ENCODE data around the gene FUT2.
A peak's percentile ranks its signal among the peaks of the same experiment; 100 is the strongest.
"Not testable (repeated sequence)": the region's sequence is repeated elsewhere in the genome, so short reads cannot be mapped to it uniquely, and the experiment has no call there.

FUT2 gene

GRCh38 chr19:48713041-48713863 is 17.5 kb downstream of the FUT2 start:
- in situ Hi-C loops (cut with HindIII; ENCODE audit: low sequenced_read_pairs), result no loop called here

GRCh38 chr19:48713864-48714755 is 18.3 kb downstream of the FUT2 start:
- DNase-seq (ENCODE audit: low read depth, low spot score), result peak; percentile 100
- in situ Hi-C loops (cut with HindIII; ENCODE audit: low sequenced_read_pairs), result no loop called here
- peak overlapping the region; percentile 73 for H3K4me3 ChIP-seq (ENCODE audit: low read depth, low read length)
- no peak for TF ChIP-seq CTCF (IDR thresholded peaks at IDR 0.05; ENCODE audit: low read depth, low read length)

More at GRCh38 chr19:48713041-48713863, 17.5 kb downstream of the FUT2 start:
- TF ChIP-seq CTCF (IDR thresholded peaks at IDR 0.05; ENCODE audit: low read depth, low read length), result peak; percentile 41
- H3K4me3 ChIP-seq (ENCODE audit: low read depth, low read length), result peak overlapping the region; percentile 73
- no peak for DNase-seq (ENCODE audit: low read depth, low spot score)

GRCh38 chr19:48714759-48715675 is 19.2 kb downstream of the FUT2 start:
- no peak for TF ChIP-seq CTCF (IDR thresholded peaks at IDR 0.05; ENCODE audit: low read depth, low read length)
- no peak for DNase-seq (ENCODE audit: low read depth, low spot score)
- H3K4me3 ChIP-seq (ENCODE audit: low read depth, low read length), result peak overlapping the region; percentile 61
- in situ Hi-C loops (cut with HindIII; ENCODE audit: low sequenced_read_pairs), result no loop called here

GRCh38 chr19:48715681-48716171 is 20.0 kb downstream of the FUT2 start:
- no peak for DNase-seq (ENCODE audit: low read depth, low spot score)
- in situ Hi-C loops (cut with HindIII; ENCODE audit: low sequenced_read_pairs), result no loop called here
- no peak for TF ChIP-seq CTCF (IDR thresholded peaks at IDR 0.05; ENCODE audit: low read depth, low read length)
- H3K4me3 ChIP-seq (ENCODE audit: low read depth, low read length), result no peak overlapping the region

- DNase-seq (ENCODE audit: low read depth, low spot score), result peak; percentile 35
- H3K4me3 ChIP-seq (ENCODE audit: low read depth, low read length), result peak overlapping the region; percentile 22
- no peak for TF ChIP-seq CTCF (IDR thresholded peaks at IDR 0.05; ENCODE audit: low read depth, low read length)
- in situ Hi-C loops (cut with HindIII; ENCODE audit: low sequenced_read_pairs), result no loop called here
These were observed 21.0 kb downstream of the FUT2 start for GRCh38 chr19:48716562-48717291.

- H3K4me3 ChIP-seq (ENCODE audit: low read depth, low read length); DNase-seq (ENCODE audit: low read depth, low spot score); in situ Hi-C loops (cut with HindIII; ENCODE audit: low sequenced_read_pairs): not testable (repeated sequence)
These were observed 22.3 kb downstream of the FUT2 start for GRCh38 chr19:48718106-48718505.
